GM12874 (cell line): ENCODE results near the gene SPATA25.

Experiments used
- CTCF ChIP-seq: IDR thresholded peaks from 2 replicates; pipeline ENCODE4 v1.5.1; 2011; ENCODE audit warnings: low read depth, mild to moderate bottlenecking, control low read depth, low read length, moderate library complexity; ENCODE audit not compliant: insufficient read depth

Gene SPATA25

GRCh38 chr20:45888681-45889080, 1.3 kb upstream of the SPATA25 start:
- no peak for TF ChIP-seq CTCF

- TF ChIP-seq CTCF = no peak
Measured at GRCh38 chr20:45886590-45887345, 654 bp downstream of the SPATA25 start.

GRCh38 chr20:45883100-45883469, 4.3 kb downstream of the SPATA25 start:
- no peak for TF ChIP-seq CTCF

- no peak for TF ChIP-seq CTCF
Measured at GRCh38 chr20:45882469-45883099, 4.8 kb downstream of the SPATA25 start.

- TF ChIP-seq CTCF = no peak
Measured at GRCh38 chr20:45880988-45881788, 6.2 kb downstream of the SPATA25 start, which contains the start of gene ZSWIM1. TSS of gene ZSWIM1 (plus strand) at chr20:45881227. CDS start at chr20:45882593, 1,366 bp downstream.

GRCh38 chr20:45878076-45878761, 9.2 kb downstream of the SPATA25 start:
- TF ChIP-seq CTCF = no peak

GRCh38 chr20:45874576-45874975, 12.8 kb downstream of the SPATA25 start:
- no peak for TF ChIP-seq CTCF
